Measurements from ENCODE around the gene CEMIP2. TPM values are rescaled to one million over a fixed set of nuclear protein-coding genes. Genes with fewer than 3 reads are reported as not detected.

The CEMIP2 gene
- total RNA-seq, 1 donor from 2014 or later, result 108 TPM

DNA sequence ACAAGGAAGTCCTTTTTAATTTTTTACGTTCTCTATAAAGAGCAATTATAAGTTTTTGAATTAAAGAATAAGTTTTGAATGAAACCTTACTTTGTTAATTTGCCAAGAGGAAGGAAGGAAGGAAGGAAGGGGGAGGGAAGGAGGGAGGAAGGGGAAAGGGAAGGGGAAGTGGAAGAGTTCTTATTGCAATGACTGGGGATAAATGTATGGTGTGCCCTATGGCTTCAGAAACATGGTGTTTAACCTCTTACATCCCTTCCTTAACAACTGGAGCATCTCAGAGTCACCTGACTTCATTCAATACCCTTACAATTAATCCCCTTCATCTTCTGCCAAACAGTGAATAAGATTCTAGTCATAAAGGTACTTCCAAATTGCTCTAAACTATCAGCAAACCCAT lies 16.0 kb downstream of the CEMIP2 start:
- DNase-seq (ENCODE audit: low spot score), result no peak

GRCh38 chr9:71748280-71748743 lies 20.0 kb downstream of the CEMIP2 start:
- DNase-seq (ENCODE audit: low spot score), result no peak

DNA sequence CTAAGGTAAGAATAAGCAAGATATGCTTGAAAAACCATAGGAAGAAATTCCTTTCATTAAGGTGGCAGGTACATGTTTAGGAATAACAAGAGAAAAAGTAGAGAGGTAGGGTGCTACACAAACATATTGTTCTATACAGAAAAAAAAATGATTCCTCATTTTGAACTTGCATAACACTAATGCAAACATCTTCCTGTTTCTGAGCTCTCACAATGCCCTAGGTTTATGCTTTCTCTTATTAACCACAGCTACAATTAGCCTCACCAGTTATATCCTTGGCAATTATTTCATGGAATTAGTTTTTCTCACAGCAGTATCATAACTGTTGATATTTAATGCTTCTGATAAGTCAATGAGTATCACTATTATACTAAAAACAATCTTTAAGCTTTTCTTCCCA lies 20.7 kb downstream of the CEMIP2 start:
- no peak for DNase-seq (ENCODE audit: low spot score)

DNA sequence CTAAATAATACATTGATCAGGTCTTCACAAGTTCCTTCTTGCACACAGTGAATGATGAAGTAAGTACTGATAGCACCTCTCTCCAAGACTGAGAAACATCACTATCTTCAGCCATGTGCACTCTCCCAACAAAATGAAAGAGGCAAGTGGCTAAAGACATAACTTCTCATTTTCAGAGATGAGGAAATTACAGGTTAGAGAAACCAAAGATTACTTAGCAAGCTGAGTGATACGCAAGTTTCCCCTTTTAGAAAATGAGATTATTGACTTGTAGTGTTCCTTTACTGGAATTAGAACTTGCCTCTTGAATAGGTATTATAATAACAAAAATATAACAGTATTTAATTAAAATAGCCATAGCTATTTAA lies 21.6 kb downstream of the CEMIP2 start:
- no peak for DNase-seq (ENCODE audit: low spot score)

- no peak for DNase-seq (ENCODE audit: low spot score)
Observed at GRCh38 chr9:71746023-71746757, 22.1 kb downstream of the CEMIP2 start.

- DNase-seq (ENCODE audit: low spot score), result no peak
Observed at GRCh38 chr9:71744754-71745521, 23.4 kb downstream of the CEMIP2 start.

GRCh38 chr9:71743882-71744281 lies 24.4 kb downstream of the CEMIP2 start:
- no peak for DNase-seq (ENCODE audit: low spot score)

DNA sequence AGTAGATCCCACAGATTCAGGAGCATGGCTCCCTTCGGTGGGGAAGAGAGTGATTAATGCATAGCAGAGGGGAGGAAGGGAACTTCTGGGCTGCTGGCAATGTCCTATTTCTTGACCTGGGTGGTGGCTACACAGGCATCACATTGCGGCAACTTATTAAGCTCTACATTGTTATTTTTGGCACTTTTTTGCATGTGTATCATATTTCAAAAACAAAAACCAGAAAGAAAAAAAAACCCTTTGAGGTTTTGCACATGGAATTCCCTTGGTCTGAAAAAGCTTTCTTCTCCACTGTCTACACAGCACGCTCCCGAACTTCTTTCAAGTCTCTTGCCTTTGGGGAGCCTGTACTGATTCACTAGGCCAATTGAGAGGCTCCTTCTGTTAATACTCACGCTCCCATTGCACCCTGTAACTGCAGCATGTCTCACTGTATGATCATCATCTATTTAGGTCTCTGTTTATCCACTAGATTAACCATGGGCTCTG lies 25.1 kb downstream of the CEMIP2 start:
- DNase-seq (ENCODE audit: low spot score), result no peak

DNA sequence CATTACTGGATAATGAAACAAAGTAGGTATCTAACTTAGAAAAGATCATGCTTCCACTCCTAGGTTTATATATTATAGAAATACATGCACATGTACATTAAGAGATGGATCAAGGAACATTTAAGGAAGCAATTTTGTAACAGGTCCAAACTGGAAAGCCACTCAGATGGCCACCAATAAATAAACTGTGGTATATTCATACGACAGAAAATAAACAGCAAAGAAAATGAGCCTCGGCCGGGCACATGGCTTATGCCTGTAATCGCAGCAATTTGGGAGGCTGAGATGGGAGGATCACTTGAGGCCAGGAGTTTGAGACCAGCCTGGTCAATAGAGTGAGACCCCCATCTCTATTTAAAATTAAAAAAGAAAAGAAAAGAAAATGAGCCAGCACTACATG lies 25.6 kb downstream of the CEMIP2 start:
- DNase-seq (ENCODE audit: low spot score), result no peak

GRCh38 chr9:71741926-71742648 lies 26.2 kb downstream of the CEMIP2 start:
- DNase-seq (ENCODE audit: low spot score), result no peak

DNA sequence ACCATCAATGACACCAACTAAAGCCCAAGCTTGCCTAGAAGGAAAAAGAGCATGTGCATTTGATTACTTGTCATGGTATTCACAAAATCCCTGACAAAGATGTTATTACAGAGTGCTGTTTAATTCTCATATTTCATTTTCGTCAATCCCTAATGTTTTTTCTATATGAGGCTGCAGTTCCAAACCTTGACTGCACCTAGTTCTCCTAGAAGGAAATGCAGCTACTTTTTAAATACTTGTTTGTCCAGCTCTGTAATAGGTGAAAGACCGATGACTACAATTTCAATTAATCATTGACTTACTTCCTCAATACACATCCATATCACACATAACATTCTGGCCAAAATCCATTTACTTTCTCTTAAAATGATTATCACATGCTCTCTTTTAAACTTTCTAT lies 28.1 kb downstream of the CEMIP2 start:
- DNase-seq (ENCODE audit: low spot score), result no peak

DNA sequence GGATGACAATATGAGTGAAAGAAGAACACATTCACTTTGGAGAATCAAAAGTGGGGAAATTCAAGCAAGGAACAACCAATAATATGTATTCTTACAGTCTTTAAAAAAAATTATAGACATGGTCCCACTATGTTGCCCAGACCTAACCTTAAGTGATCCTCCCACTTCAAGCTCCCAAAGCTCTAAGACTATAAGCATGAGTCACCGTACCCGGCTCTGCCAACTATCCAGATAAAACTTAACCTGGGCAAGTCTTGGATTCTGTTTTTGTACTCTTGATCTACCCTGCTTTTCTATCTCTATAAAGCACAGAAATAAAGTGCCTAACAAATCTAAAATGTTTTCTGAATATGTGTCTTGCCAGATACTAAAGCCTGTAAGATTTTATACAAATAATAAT lies 30.9 kb downstream of the CEMIP2 start:
- DNase-seq (ENCODE audit: low spot score), result no peak

DNA sequence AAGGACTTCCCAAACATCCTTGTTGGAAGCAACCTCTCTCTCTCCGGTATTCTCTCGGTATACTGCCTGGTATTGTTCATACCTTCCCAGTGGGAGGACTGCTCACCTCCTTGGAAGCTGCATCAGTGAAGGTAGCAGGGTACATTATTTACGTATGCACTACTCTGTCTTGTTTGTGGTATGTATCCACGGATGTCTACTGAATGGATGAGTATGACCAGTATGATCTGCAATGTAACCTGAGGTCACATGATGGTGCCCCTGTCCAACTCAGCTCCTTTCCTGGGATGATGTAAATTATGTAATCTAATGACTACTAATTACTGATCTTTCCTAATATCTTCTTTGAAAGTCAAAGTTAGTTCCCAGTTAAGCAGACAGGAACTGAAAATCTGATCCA lies 32.1 kb downstream of the CEMIP2 start:
- no peak for DNase-seq (ENCODE audit: low spot score)

GRCh38 chr9:71734950-71735349 lies 33.4 kb downstream of the CEMIP2 start:
- DNase-seq (ENCODE audit: low spot score), result no peak

DNA sequence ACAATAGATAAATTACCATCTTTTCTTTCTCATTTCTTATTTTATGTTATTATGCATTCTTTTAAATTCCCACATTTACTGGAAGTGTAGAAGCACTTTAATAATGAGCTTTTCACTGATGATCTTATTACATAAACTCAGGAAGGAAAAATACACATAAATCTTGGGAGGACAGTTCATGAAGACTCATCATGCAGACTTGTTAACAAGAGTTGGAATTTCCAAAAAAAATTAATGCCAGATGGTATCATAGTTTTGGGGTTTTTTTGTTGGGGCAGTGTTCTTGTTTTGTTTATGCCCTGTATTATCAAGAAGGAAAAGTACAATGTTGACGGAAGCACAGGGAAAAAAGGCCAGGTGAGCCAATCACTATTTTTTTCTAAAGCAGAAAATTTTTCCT lies 35.1 kb downstream of the CEMIP2 start:
- no peak for DNase-seq (ENCODE audit: low spot score)

DNA sequence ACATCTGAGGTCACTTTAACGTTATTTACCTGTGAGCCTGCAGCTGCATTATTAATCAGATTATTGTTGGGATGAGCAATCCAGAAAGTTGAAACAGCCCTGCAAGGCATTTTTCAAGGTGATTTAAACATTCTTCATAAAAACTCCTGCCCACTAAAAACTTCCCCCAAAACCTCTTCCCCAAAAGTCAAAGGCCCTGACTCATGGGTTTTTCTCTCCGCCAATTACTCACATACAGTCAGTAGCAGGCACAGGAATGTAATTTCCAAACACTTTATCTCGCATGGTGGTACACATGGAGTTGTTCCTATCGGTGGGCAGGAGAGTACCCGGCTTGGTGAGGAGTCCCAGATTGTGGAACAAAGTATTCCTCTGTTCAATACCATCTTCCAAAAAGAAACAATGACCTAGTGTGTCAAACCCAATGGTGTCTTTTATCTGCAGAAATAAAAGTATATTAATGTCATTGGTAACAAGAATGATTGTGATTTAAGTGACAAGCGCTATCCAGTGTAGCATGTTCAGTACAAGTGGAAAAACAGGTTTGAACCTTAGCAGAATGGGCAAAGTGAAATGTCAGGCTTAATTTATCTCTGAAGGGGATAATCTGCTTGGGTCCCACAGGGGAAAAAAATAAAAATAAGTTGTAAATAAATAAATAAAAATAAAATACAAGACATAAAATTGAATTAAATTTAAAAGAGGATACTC lies 38.3 kb downstream of the CEMIP2 start:
- DNase-seq (ENCODE audit: low spot score), result no peak

DNA sequence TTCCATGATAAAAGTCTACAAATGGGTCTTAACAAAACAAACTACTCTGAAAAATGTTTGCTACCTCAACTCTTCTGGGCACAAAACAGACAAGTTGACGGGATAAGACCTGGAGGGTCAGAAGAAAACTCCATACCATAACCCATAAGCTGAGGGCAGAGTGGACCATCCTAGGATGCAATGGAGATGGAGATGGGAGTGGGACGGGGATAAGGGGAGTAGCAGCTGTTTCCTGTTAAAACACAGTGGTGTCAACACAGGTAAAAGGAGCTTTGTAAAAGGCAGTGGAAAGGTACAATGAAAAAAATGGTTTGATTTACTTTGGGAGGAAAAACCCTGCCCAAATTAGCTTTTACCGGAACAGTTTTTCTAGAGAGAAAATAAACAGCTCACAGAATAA lies 41.6 kb downstream of the CEMIP2 start:
- DNase-seq (ENCODE audit: low spot score), result no peak

DNA sequence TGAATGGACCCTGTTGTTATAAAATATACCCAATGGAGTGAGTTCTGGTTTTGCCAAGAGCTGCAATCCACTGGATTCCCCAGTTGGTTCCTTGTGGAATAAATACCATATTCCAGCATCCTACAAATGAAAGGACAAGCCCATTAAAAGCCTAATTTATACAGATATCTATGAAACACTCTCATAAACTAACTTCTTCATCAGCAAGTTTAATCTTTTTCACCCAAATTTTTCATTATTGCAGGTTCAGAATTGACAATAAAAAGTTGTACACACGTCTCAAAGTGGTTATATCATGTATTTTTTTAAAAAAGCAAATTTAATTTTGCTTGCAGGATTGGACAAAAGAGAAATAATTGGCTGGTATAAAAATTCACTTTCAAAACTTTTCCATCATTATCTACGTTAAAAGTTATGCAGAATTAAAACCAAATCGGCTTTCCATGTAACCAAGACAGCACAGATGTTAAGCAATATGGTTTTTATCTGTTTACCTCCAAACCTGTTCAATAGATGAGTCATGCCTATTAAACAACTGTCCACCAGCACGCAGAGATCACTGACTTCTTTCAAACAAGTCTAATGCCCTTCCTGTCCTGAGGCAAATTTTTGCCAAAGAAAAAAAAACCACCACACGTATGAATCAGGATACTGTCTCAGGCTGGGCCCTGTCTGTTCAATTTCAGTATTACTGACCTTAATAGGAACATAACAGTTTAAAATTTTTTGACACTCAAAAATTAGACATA lies 42.5 kb downstream of the CEMIP2 start:
- DNase-seq (ENCODE audit: low spot score), result no peak

GRCh38 chr9:71721855-71722254 lies 46.5 kb downstream of the CEMIP2 start:
- DNase-seq (ENCODE audit: low spot score), result no peak

- no peak for DNase-seq (ENCODE audit: low spot score)
Observed at GRCh38 chr9:71719562-71719961, 48.8 kb downstream of the CEMIP2 start.

DNA sequence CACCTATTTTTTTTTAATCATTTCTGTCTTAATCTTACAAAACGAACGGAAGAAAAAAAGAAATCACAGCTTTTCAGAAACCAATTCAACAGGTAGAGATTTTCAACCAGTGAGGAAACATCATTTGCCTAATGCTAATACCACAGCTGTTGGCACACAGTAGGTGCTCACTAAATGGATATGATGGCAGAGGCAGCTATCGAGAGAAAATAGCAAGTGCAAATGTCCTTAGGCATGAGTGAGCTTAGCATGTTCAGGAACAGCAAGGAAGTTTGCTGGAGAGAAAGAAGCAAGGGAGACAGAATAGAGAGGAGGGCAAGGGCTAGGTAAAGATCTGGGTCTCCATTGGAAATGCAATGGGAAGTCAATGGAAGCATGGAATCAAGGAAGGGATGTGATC lies 49.2 kb downstream of the CEMIP2 start:
- no peak for DNase-seq (ENCODE audit: low spot score)

Data from mesenteric fat pad (tissue), 1 donor.